Measurements from ENCODE around the gene ROR2. TPM values are rescaled to one million over a fixed set of nuclear protein-coding genes. Genes with fewer than 3 reads are reported as not detected.

Gene ROR2
- total RNA-seq, 2 experiments from 2014 or later: not detected

- H3K27me3 ChIP-seq (ENCODE audit: control insufficient read depth in 1 of 2, insufficient read depth in 2 of 2, low read length in 2 of 2): peaks cover 0 to 4% of the 10 kb centered on the region in 2 experiments
- no peak overlapping the region for H3K4me3 Mint-ChIP-seq
- CTCF ChIA-PET: no interaction called here
- no peak for ATAC-seq (ENCODE audit: poor library complexity)
- intact Hi-C loops (cut with DNase I, micrococcal nuclease): no loop called here
- H3K4me1 Mint-ChIP-seq (ENCODE audit: low read depth): no peaks in the 10 kb centered on the region
- no peaks in the 10 kb centered on the region for H3K9me3 Mint-ChIP-seq
- POLR2A ChIA-PET: no interaction called here
- no peaks in the 10 kb centered on the region for H3K9me3 ChIP-seq (ENCODE audit: control insufficient read depth in 1 of 2, insufficient read depth in 1 of 2, low read length in 2 of 2)
- H3K27me3 Mint-ChIP-seq: peaks cover 39% of the 10 kb centered on the region
- no peak for DNase-seq
- H3K4me1 ChIP-seq (ENCODE audit: insufficient read depth, low read length): no peaks in the 10 kb centered on the region
- no peak overlapping the region for H3K27ac Mint-ChIP-seq
- H3K36me3 ChIP-seq (ENCODE audit: insufficient read depth, low read length): no peaks in the 10 kb centered on the region
- TF ChIP-seq CTCF (IDR thresholded peaks at IDR 0.05): no peak
- no peak overlapping the region for H3K4me3 ChIP-seq (ENCODE audit: low read length)
- H3K27ac ChIP-seq (ENCODE audit: low read depth in 1 of 2, low read length in 2 of 2): no peak overlapping the region
- no peaks in the 10 kb centered on the region for H3K36me3 Mint-ChIP-seq (ENCODE audit: low read depth)
Observed at GRCh38 chr9:91562416-91562815, 387.6 kb downstream of the ROR2 start.

GRCh38 chr9:91560301-91560700 lies 389.7 kb downstream of the ROR2 start:
- DNase-seq (no peak), ATAC-seq (ENCODE audit: poor library complexity) (no peak)
- intact Hi-C loops (cut with DNase I, micrococcal nuclease): no loop called here
- Mint-ChIP-seq H3K27me3 (peaks cover 39% of the 10 kb centered on the region), H3K27ac (no peak overlapping the region), H3K36me3 (ENCODE audit: low read depth) (no peaks in the 10 kb centered on the region), H3K9me3 (no peaks in the 10 kb centered on the region), H3K4me1 (ENCODE audit: low read depth) (no peaks in the 10 kb centered on the region), H3K4me3 (no peak overlapping the region)
- Histone ChIP-seq H3K4me3 (ENCODE audit: low read length) (no peak overlapping the region), H3K27me3 (ENCODE audit: control insufficient read depth in 1 of 2, insufficient read depth in 2 of 2, low read length in 2 of 2) (peaks cover 0 to 4% of the 10 kb centered on the region in 2 experiments), H3K36me3 (ENCODE audit: insufficient read depth, low read length) (no peaks in the 10 kb centered on the region), H3K9me3 (ENCODE audit: control insufficient read depth in 1 of 2, insufficient read depth in 1 of 2, low read length in 2 of 2) (no peaks in the 10 kb centered on the region), H3K27ac (ENCODE audit: low read depth in 1 of 2, low read length in 2 of 2) (no peak overlapping the region), H3K4me1 (ENCODE audit: insufficient read depth, low read length) (no peaks in the 10 kb centered on the region)
- POLR2A ChIA-PET: no interaction called here
- CTCF ChIA-PET: no interaction called here
- TF ChIP-seq CTCF (IDR thresholded peaks at IDR 0.05): no peak

GRCh38 chr9:91558879-91559278 lies 391.1 kb downstream of the ROR2 start:
- H3K9me3 Mint-ChIP-seq: no peaks in the 10 kb centered on the region
- Histone ChIP-seq H3K27me3 (ENCODE audit: control insufficient read depth in 1 of 2, insufficient read depth in 2 of 2, low read length in 2 of 2) (peaks cover 0 to 4% of the 10 kb centered on the region in 2 experiments), H3K4me3 (ENCODE audit: low read length) (no peak overlapping the region), H3K36me3 (ENCODE audit: insufficient read depth, low read length) (no peaks in the 10 kb centered on the region), H3K4me1 (ENCODE audit: insufficient read depth, low read length) (no peaks in the 10 kb centered on the region), H3K9me3 (ENCODE audit: control insufficient read depth in 1 of 2, insufficient read depth in 1 of 2, low read length in 2 of 2) (no peaks in the 10 kb centered on the region), H3K27ac (ENCODE audit: low read depth in 1 of 2, low read length in 2 of 2) (no peak overlapping the region)
- no peak overlapping the region for H3K4me3 Mint-ChIP-seq
- DNase-seq: no peak
- no peaks in the 10 kb centered on the region for H3K4me1 Mint-ChIP-seq (ENCODE audit: low read depth)
- intact Hi-C loops (cut with DNase I, micrococcal nuclease): no loop called here
- ChIA-PET CTCF (no interaction called here), POLR2A (no interaction called here)
- no peak overlapping the region for H3K27ac Mint-ChIP-seq
- no peak for TF ChIP-seq CTCF (IDR thresholded peaks at IDR 0.05)
- no peaks in the 10 kb centered on the region for H3K36me3 Mint-ChIP-seq (ENCODE audit: low read depth)
- no peak for ATAC-seq (ENCODE audit: poor library complexity)
- peaks cover 43% of the 10 kb centered on the region for H3K27me3 Mint-ChIP-seq

Data from CD4-positive, alpha-beta T cell (primary cell).